ENCODE results near the gene PSD.

PSD gene

DNA sequence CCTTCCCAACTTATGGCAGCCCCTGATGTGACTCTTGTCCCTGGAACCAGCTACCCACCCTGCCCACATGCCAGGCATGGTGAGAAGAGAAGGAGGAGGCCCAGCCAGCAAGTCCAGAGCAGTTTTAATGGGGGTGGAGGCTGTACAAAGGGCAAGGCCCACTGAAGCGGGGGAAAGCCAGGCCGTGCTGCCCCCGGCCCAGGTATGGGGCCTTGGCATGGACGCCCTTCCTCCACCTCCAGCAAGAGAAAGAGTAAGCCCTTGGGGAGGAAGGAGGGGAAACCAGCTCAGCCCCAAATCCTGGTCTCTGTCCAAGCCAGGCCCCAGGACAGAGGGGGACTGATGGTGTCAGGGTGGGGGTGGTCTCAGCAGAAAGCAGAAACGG is 16.1 kb downstream of the PSD start:
- DNase-seq (ENCODE audit: low read depth): no peak

DNA sequence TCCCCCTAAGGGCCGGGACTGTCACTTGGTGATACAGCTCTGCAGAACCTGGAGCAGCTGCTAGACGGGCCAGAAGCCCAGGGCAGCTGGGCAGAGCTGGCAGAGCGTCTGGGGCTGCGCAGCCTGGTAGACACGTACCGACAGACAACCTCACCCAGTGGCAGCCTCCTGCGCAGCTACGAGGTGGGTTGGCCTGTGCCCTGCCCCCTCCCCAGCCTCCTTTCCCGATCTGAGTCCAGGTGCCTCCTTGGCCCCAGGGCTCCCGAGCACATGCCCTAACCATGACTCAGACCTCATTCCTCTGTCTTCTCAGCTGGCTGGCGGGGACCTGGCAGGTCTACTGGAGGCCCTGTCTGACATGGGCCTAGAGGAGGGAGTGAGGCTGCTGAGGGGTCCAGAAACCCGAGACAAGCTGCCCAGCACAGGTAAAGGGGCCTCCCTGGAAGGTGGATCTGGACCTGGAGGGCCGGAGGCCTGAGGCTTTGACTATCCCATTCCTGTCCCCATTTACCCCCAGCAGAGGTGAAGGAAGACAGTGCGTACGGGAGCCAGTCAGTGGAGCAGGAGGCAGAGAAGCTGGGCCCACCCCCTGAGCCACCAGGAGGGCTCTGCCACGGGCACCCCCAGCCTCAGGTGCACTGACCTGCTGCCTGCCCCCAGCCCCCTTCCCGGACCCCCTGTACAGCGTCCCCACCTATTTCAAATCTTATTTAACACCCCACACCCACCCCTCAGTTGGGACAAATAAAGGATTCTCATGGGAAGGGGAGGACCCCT is 16.7 kb downstream of the PSD start:
- DNase-seq (ENCODE audit: low read depth): no peak

DNA sequence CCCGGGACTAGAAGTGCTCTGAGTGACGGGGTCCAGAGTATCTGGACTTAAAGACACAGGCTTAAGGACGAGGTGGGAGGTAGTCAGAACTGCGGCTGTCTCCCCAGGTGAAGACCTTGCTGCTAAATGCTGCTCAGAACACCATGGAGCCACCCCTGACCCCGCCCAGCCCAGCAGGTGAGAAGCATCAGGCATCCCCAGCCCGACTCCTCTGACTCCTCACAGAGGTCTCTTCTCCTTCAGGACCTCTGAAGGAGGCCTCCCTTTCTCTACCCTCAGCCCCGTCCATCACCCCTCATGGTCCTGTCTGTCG is 17.3 kb downstream of the PSD start:
- DNase-seq (ENCODE audit: low read depth): no peak

DNA sequence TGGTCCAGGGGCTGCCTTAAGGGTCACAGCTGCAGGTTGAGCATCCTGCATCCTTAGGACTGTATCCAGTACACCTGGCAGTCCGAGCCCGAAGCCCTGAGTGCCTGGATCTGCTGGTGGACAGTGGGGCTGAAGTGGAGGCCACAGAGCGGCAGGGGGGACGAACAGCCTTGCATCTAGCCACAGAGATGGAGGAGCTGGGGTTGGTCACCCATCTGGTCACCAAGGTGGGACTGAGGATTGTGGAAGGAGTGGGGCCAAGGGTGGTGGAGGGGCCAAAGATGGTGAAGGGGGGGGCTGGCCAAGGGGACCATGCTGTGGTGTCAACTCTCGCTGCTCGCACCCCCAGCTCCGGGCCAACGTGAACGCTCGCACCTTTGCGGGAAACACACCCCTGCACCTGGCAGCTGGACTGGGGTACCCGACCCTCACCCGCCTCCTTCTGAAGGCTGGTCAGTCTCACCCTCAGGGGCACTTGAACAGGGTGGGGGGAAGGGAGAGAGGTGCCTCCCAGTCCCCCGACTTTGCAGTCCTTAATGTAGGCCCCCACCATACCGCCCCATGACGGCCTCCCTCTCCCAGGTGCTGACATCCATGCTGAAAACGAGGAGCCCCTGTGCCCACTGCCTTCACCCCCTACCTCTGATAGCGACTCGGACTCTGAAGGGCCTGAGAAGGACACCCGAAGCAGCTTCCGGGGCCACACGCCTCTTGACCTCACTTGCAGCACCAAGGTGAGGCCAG is 17.8 kb downstream of the PSD start:
- DNase-seq (ENCODE audit: low read depth): no peak

DNA sequence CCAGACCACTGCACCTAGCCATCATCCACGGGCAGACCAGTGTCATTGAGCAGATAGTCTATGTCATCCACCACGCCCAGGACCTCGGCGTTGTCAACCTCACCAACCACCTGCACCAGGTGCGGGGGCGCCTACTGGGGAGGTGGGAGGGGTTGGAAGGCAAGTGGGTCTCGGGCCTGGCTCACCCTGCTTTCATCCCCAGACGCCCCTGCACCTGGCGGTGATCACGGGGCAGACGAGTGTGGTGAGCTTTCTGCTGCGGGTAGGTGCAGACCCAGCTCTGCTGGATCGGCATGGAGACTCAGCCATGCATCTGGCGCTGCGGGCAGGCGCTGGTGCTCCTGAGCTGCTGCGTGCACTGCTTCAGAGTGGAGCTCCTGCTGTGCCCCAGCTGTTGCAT is 18.5 kb downstream of the PSD start:
- no peak for DNase-seq (ENCODE audit: low read depth)

DNA sequence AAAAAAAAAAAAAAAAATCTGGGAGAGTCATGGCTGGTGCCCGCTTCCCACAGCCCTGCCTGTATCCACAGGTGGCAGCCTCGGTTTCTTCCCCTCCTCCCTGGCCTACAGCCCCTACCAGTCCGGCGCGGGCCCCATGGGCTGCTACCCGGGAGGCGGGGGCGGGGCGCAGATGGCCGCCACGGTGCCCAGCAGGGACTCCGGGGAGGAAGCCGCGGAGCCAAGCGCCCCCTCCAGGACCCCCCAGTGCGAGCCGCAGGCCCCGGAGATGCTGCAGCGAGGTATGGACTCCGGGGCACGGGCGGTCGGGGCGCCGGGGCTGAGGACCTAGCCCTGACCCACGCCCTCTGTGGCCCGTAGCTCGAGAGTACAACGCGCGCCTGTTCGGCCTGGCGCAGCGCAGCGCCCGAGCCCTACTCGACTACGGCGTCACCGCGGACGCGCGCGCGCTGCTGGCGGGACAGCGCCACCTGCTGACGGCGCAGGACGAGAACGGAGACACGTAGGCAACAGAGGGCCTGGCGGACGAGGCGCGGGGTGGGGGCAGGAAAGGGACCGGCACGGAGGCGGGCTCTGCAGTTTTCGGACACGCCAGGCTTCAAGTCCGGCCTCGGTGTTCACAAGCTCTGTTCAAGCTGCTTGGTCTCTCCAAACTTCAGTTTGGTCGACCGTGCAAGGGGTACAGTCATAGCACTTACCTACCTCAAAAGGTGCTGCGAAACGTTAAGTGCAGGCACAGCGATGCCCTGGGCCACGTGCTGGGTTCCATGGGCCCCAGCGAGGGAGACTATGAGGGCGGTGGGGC is 19.2 kb downstream of the PSD start:
- peak; percentile 70 for DNase-seq (ENCODE audit: low read depth)

DNA sequence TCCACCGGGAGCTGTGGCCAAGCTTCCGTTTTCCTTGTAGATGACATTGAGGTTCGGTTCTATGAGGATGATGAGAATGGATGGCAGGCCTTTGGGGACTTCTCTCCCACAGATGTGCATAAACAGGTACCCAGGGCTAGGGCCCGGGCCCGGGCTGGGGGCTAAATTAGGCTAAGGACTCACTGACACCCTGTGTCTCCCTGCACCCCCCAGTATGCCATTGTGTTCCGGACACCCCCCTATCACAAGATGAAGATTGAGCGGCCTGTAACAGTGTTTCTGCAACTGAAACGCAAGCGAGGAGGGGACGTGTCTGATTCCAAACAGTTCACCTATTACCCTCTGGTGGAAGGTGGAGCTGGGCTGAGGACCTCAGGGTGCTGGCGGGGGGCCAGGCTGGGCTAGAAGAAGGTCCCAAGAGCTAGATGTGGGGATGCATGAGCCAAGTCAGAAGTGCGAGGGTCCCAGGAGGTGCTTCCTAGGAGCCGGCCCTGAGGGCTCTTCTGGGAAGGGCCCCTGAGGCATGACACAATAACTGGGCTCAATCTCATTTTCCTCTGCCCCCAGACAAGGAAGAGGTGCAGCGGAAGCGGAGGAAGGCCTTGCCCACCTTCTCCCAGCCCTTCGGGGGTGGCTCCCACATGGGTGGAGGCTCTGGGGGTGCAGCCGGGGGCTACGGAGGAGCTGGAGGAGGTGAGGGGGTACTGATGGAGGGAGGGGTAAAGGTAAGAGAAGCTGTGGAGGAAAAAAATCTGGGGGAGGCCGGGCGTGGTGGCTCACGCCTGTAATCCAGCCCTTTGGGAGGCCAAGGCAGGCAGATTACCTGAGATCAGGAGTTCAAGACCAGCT is 20.2 kb downstream of the PSD start:
- DNase-seq (ENCODE audit: low read depth): no peak

DNA sequence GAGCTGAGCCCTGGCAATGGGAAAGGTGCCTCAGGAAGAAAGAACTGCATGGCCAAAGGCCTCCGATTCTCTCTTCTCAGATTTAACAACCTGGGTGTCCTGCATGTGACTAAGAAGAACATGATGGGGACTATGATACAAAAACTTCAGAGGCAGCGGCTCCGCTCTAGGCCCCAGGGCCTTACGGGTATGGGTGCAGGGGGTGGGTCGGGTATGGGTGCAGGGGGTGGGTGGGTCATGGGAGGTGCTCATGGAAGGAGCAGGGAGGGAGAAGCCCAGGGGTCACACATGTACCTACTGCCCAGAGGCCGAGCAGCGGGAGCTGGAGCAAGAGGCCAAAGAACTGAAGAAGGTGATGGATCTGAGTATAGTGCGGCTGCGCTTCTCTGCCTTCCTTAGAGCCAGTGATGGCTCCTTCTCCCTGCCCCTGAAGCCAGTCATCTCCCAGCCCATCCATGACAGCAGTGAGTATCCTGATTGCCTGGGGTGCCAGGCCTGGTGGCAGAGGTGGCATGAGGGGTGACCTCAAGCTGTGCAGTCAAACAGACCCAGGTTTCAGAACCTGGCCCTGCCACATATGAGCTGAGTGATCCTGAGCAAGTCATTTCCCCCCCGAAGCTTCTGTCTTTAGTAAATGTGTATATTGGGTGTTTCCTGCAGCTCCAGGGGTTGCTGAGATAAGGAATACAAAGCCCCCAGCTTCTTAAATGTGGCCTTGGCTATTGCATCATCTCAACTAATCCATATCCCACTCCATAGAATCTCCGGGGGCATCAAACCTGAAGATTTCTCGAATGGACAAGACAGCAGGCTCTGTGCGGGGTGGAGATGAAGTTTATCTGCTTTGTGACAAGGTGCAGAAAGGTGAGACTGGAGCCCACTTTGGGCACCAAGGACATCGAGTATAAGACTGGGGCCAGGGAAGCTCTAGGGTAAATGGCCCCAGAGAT is 21.1 kb downstream of the PSD start:
- DNase-seq (ENCODE audit: low read depth): no peak

DNA sequence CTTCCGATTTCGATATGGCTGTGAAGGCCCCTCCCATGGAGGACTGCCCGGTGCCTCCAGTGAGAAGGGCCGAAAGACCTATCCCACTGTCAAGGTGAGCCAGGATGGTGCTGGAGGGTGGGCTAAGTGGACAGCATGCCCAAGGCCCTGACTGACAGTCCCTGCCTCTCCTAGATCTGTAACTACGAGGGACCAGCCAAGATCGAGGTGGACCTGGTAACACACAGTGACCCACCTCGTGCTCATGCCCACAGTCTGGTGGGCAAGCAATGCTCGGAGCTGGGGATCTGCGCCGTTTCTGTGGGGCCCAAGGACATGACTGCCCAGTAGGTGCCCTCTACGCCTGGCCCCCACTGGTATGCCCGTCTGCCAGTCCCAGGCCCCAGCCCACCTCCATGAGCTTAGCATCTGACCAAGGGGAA is 21.8 kb downstream of the PSD start:
- DNase-seq (ENCODE audit: low read depth): no peak

DNA sequence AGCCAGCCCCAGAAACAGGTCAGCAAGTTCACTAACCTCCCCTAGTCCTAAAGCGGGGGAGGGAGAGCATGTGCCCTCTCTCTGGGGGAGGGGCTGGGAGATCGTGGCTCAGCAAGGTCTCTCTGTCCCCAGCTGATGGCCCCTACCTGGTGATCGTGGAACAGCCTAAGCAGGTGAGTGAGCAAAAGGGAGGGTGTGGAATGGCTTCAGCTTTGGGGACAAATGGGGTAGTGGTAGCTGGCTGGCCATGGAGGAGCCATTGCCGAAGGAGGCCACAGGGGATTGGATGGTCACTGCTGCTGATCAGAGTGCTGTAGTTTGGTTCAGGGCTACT is 22.3 kb downstream of the PSD start:
- no peak for DNase-seq (ENCODE audit: low read depth)

DNA sequence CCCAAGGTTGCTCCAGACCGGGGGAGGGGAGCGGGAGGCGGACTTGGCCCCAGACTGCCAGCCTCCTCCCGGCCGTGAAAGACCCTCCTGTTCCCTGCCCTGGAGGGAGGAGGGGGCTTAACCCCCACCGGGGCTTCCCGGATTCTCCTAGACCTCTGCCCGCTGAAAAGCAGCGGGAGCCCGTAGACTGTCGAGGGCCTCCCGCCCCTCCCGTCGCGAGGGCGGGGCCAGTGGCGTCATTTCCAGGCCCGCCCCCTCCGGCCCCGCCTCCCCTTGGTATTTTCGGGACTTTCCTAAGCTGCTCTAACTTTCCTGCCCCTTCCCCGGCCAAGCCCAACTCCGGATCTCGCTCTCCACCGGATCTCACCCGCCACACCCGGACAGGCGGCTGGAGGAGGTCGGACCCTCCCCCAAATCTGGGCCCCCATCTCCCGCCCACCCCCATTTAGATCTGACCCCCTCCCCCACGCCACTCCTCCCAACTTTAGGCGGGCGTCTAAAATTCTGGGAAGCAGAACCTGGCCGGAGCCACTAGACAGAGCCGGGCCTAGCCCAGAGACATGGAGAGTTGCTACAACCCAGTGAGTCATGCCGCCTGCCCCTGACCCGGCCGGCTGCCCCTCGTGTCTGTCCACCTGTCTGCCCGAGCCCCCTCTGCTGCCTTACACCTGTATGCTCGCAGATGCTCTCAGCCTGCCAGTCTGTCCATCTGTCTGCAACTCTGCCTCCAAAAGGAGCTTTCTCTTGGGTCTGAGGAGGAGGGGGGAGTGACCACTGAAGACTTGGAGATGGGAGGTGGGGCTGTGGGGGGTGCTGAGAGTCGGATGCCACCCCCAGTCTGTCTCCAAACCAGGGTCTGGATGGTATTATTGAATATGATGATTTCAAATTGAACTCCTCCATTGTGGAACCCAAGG is 22.9 kb downstream of the PSD start, which contains the start of gene NFKB2:
Gene NFKB2 (plus strand): TSS at position 306 of the 917 bp plus-strand sequence. CDS start 255 bp downstream, at position 561.
- DNase-seq (ENCODE audit: low read depth): peak; percentile 79

DNA sequence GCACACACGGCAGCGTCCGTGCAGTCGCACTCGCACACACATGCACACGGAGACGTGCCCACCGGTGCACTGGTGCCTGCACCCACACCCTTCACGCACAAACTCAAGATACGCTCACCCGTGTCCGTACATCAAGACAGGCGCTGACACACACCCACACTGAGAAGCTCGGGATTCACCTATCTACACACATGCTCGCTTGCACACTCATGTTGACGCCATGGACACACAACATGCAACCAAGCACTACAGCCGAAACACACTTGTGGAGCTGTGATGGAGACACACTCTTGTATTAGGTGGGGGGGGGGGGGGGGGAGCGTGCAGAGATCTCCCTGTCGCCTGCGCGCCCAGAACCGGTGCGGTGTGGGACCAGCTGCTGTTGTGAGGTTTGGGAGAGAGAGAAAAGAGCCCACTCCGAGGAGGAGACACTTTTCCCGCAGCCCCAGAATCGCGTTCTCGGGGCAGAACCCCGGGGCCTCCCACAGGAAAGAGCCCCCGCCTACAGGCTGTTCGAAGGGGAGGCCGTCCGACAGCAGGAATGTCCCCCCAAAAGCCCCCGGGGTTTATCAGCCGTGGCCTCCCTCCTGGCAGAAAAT is 23.7 kb downstream of the PSD start:
- DNase-seq (ENCODE audit: low read depth): no peak

DNA sequence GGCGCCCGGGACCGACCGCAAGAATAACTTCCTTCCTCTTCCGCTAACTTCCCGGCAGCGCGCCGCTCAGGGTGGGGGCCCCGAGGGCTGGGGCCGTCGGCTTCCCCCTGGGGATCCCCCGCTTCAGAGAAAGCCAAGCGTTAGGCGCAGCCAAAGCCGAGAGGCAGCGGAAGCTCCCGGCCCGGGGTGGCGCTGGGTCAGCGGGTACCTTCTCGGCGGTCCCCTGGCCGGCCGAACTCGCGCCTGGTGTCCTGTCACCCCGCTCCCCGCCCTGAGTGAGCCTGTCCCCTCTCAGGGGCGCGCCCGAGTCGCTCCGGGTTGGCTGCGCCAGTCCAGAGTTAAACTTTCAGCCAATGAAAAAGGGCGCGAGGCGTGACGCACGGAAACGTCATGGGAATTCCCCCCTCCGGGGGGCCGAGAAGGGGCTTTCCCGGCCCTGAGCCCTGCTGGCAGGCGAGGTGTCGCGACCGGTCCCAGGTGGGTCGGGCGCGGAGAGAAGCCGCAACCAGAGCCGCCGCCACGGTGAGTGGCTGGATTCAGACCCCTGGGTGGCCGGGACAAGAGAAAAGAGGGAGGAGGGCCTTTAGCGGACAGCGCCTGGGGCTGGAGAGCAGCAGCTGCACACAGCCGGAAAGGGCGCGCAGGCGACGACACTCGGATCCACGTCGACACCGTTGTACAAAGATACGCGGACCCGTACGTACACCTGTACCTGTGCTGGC is 24.3 kb downstream of the PSD start:
- DNase-seq (ENCODE audit: low read depth): peak; percentile 88

DNA sequence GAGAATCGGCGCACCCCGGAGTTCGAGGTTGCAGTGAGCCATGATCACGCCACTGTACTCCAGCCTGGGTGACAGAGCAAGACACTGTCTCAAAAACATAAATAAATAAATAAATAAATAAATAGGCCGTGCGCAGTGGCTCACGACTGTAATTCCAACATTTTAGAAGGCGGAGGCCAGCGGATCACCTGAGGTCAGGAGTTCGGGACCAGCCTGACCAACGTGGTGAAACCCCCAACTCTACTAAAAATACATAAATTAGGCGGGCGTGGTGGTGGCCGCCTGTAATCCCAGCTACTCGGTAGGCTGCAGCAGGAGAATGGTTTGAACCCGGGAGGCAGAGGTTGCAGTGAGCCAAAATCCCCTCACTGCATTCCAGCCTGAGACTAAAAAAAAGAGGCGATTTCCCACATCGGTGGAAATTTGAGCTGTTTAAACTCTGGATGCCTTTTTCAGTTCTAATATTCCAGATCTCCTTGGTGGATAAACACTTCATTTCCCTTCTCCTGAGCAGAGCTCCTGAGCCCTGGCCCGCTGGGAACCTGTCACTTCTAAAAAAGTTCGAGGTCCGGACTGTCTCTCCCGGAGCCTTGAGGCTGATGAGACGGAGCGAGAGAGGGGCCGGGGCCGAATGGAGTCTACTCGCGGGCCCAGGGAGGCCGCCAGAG is 25.0 kb downstream of the PSD start:
- no peak for DNase-seq (ENCODE audit: low read depth)

DNA sequence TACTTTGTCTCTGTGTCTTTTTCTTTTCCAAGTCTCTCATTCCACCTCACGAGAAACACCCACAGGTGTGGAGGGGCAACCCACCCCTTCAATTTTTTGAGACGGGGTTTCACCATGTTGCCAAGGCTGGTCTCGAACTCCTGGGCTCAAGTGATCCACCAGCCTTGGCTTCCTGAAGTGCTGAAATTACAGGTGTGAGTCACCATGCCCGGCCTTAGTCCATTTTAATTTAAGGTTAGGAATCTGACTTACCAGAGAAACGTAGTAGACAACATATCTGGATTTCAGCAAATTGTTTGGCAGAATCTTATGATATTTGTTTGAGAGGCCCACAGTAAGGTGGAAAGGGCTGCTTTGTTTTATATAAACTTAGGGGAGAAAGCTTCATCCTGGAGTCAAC is 26.3 kb downstream of the PSD start:
- no peak for DNase-seq (ENCODE audit: low read depth)

DNA sequence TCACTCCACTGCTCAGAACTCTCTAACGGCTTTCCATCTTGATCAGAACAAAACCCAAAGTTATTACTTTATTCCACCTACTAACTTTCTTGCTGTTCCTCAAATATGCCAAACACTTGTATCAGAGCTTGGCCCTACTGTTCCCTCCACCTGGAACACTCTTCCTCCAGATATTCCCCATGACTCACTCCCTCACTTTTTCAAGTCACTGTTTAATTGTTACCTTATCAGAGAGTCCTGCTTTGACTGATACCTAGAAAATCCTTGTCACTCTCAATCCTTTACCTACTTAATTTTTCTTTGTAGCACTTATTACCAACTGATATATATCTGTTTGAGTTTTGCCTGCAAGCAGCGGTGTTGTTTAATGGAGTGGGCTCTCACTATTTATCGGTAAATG is 28.7 kb downstream of the PSD start:
- no peak for DNase-seq (ENCODE audit: low read depth)

DNA sequence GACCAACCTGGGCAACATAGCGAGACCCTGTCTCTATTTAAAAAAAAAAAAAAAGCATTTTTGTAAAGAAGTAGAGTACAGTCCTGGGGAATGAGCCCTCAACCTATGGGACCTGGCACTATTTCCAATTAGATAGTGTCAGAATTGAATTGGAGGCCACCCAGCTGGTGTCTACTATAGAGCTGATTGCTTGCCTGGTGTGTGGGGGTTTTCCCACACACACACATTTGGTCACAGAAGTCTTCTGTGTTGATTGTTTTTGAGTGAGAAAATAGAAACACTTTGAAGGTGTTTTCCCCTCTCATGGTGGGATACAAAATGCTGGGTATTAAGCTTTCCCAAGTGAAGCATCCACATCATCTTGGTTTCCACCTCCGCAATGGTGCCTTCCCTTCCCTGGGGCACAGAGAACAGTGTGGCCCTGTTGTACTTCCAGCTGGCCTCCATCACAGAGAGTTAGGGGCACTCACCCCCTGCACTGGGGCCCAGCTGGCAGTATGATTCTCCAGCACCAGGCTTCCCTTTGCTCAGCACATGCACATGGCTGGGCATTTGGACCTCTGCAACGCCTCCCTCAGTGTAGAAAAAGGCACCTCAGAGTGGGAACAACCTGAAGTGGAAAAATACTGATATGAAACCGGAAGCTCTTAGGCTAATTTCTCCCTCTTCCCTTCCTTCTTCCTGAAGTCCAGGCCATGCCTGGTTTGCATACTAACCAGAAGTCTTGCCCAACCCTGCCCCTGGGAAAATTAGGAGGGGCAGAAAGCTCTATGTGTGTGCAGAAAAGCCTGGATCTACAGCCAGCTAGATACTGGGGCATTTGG is 33.8 kb downstream of the PSD start:
- DNase-seq (ENCODE audit: low read depth): peak; percentile 67

All from stromal cell of bone marrow (primary cell).